PC-3 (cell line): ENCODE data around the gene AP3M1. TPM values are rescaled to one million over a fixed set of nuclear protein-coding genes. Genes with fewer than 3 reads are reported as not detected.
A peak's percentile ranks its signal among the peaks of the same experiment; 100 is the strongest.
"Not testable (repeated sequence)": the region's sequence is repeated elsewhere in the genome, so short reads cannot be mapped to it uniquely, and the experiment has no call there.

Experiments
- ATAC-seq: fragments of 200-7000 bp; cut with Tn5 transposase; 2 replicates; pipeline ENCODE4 v1.9.1; 2020; ENCODE audit warnings: mild to moderate bottlenecking, moderate library complexity
- BruUV-seq: library from RNA; stranded (reverse); fragments of 400-500 nt; replicated peaks from 2 replicates; lab custom pipeline; 2021; lab: Mats Ljungman, UMichigan
- CTCF ChIA-PET: fragments of 300-600 bp; sonication (Branson Sonifier 250); formaldehyde crosslinking; loops from one replicate; lab custom pipeline; 2022; ENCODE audit warnings: antibody characterized with exemption; lab: Charles Lee
- POLR2A ChIA-PET: fragments of 300-600 bp; sonication (Branson Sonifier 250); formaldehyde crosslinking; loops from one replicate; lab custom pipeline; 2022; ENCODE audit warnings: antibody characterized with exemption; ENCODE audit not compliant: unreplicated experiment; lab: Charles Lee
- DNase-seq: peaks from one replicate; pipeline ENCODE4 v3.0.0-alpha.2; 2015
- H2AFZ ChIP-seq: fragments of 300-600 bp; sonication (generic); 2 replicates; pipeline ENCODE4 v1.6.0; 2016; ENCODE audit warnings: antibody characterized with exemption, low read length
- H3F3A ChIP-seq: fragments of 300-600 bp; sonication (generic); one replicate; pipeline ENCODE4 v1.6.0; 2017; ENCODE audit warnings: antibody characterized with exemption, low read length, control low read depth, mild to moderate bottlenecking; ENCODE audit not compliant: unreplicated experiment
- H3K27ac ChIP-seq: fragments of 300-600 bp; sonication (generic); 2 replicates; pipeline ENCODE4 v1.5.1; 2016; ENCODE audit warnings: mild to moderate bottlenecking, low read length
- H3K27me3 ChIP-seq: fragments of 300-600 bp; sonication (generic); 2 replicates; pipeline ENCODE4 v1.6.1; 2016; ENCODE audit warnings: low read length, mixed read lengths
- H3K36me3 ChIP-seq: fragments of 300-600 bp; sonication (generic); 2 replicates; pipeline ENCODE4 v1.6.1; 2016; ENCODE audit warnings: low read depth, mixed run types, low read length, mixed read lengths
- H3K4me1 ChIP-seq: fragments of 300-600 bp; sonication (generic); 2 replicates; pipeline ENCODE4 v1.5.1; 2016; ENCODE audit warnings: low read length; ENCODE audit not compliant: insufficient read depth
- H3K4me2 ChIP-seq: fragments of 300-600 bp; sonication (generic); 2 replicates; pipeline ENCODE4 v1.6.0; 2016; ENCODE audit warnings: low read length
- H3K4me3 ChIP-seq: fragments of 300-600 bp; sonication (generic); 2 replicates; pipeline ENCODE4 v1.5.1; 2016; ENCODE audit warnings: mild to moderate bottlenecking, low read length, mixed read lengths
- H3K79me2 ChIP-seq: fragments of 300-600 bp; sonication (generic); 2 replicates; pipeline ENCODE4 v1.6.1; 2017; ENCODE audit warnings: low read length, mixed read lengths
- H3K9ac ChIP-seq: fragments of 300-600 bp; sonication (generic); 2 replicates; pipeline ENCODE4 v1.6.0; 2016; ENCODE audit warnings: mild to moderate bottlenecking, low read length
- H3K9me2 ChIP-seq: fragments of 300-600 bp; sonication (generic); replicated peaks from 2 replicates; pipeline ENCODE4 v1.6.1; 2016; ENCODE audit warnings: mixed run types, low read length, mixed read lengths
- H3K9me3 ChIP-seq: fragments of 300-600 bp; sonication (generic); 2 replicates; pipeline ENCODE4 v1.6.1; 2016; ENCODE audit warnings: low read length, mixed read lengths
- H4K20me1 ChIP-seq: fragments of 300-600 bp; sonication (generic); 2 replicates; pipeline ENCODE4 v1.6.1; 2016; ENCODE audit warnings: low read length, mixed read lengths
- CTCF ChIP-seq: fragments of 300-600 bp; sonication (generic); conservative IDR thresholded peaks from 2 replicates; pipeline ENCODE4 v1.5.1; 2017; ENCODE audit warnings: antibody characterized with exemption, low read depth, mild to moderate bottlenecking, low read length
- EZH2 ChIP-seq: fragments of 300-600 bp; sonication (generic); IDR thresholded peaks from one replicate; pipeline ENCODE4 v1.6.1; 2017; ENCODE audit warnings: antibody characterized with exemption, mild to moderate bottlenecking, low read length; ENCODE audit not compliant: unreplicated experiment
- EZH2phosphoT487 ChIP-seq: fragments of 300-600 bp; sonication (generic); IDR thresholded peaks from 2 replicates; pipeline ENCODE4 v1.6.1; 2018; ENCODE audit warnings: mild to moderate bottlenecking, antibody characterized with exemption, low read length, borderline replicate concordance
- intact Hi-C: fragments of 100-400 bp; cut with micrococcal nuclease; formaldehyde crosslinking; loops from 2 replicates; pipeline ENCODE4 v1.9.0; 2023
- total RNA-seq: library from RNA; depleted of rRNA; stranded (reverse); fragments of >200 nt; gene quantifications from 2 replicates; pipeline ENCODE4 v1.2.3, GENCODE V29; 2014

The AP3M1 gene
- total RNA-seq, 1 experiment from 2014 or later = 165 TPM

GRCh38 chr10:74145133-74145532 is 5.5 kb downstream of the AP3M1 start:
- Histone ChIP-seq H2AFZ (no peak overlapping the region), H3K9ac (no peak overlapping the region), H3K79me2 (peaks cover 97% of the 10 kb centered on the region), H3K27me3 (no peaks in the 10 kb centered on the region), H3K27ac (no peak overlapping the region), H3K4me1 (peaks cover 15% of the 10 kb centered on the region), H3F3A (peaks cover 4% of the 10 kb centered on the region), H3K9me3 (no peaks in the 10 kb centered on the region), H3K4me2 (no peak overlapping the region), H4K20me1 (peaks cover 28% of the 10 kb centered on the region), H3K9me2 (no peaks in the 10 kb centered on the region), H3K36me3 (peaks cover 26% of the 10 kb centered on the region), H3K4me3 (no peak overlapping the region)
- DNase-seq (peak; percentile 52), ATAC-seq (peak; percentile 22)
- intact Hi-C loops = no loop called here
- POLR2A ChIA-PET = interaction anchor here (0.6 kb wide), 2 partner anchors 70 to 264 kb away, joined by 3 to 5 read pairs; no protein-coding TSS in a partner anchor
- TF ChIP-seq EZH2phosphoT487 (no peak), CTCF (no peak), EZH2 (no peak)
- CTCF ChIA-PET = interaction anchor here (0.7 to 1.2 kb wide), 2 partner anchors 68 to 89 kb away, joined by 3 to 7 read pairs; no protein-coding TSS in a partner anchor
- BruUV-seq = no TSS peak

GRCh38 chr10:74140553-74140952 is 10.1 kb downstream of the AP3M1 start:
- CTCF ChIA-PET = interaction anchor here (0.7 kb wide), 1 partner anchor 72 kb away, joined by 3 read pairs; no protein-coding TSS in a partner anchor
- TF ChIP-seq CTCF = no peak
- TF ChIP-seq EZH2phosphoT487 = no peak
- no peak for TF ChIP-seq EZH2
- H3K27me3 ChIP-seq = no peaks in the 10 kb centered on the region
- H3K9me3 ChIP-seq = no peaks in the 10 kb centered on the region
- H3K4me2 ChIP-seq = no peak overlapping the region
- no TSS peak for BruUV-seq
- intact Hi-C loops = no loop called here
- no peak for ATAC-seq
- no peak overlapping the region for H2AFZ ChIP-seq
- H4K20me1 ChIP-seq = peaks cover 9% of the 10 kb centered on the region; the same call in 1 of the 2 replicates
- no peaks in the 10 kb centered on the region for H3K9me2 ChIP-seq
- peaks cover 42% of the 10 kb centered on the region for H3K36me3 ChIP-seq
- no peak overlapping the region for H3K27ac ChIP-seq
- peaks cover 61% of the 10 kb centered on the region for H3K79me2 ChIP-seq
- no peak overlapping the region for H3K9ac ChIP-seq
- POLR2A ChIA-PET = no interaction called here
- no peak for DNase-seq
- H3K4me1 ChIP-seq = 0 out of 2 replicates have a peak, but pooled peaks cover under 1% of the 10 kb centered on the region
- no peak overlapping the region for H3K4me3 ChIP-seq
- H3F3A ChIP-seq = peaks cover 4% of the 10 kb centered on the region

- Histone ChIP-seq H3K79me2 (peaks cover 56% of the 10 kb centered on the region), H3K27ac (no peak overlapping the region), H3K4me2 (no peak overlapping the region), H3K27me3 (no peaks in the 10 kb centered on the region), H3K4me1 (no peaks in the 10 kb centered on the region), H3K9me3 (no peaks in the 10 kb centered on the region), H3K9me2 (no peaks in the 10 kb centered on the region), H3K36me3 (peaks cover 44% of the 10 kb centered on the region), H2AFZ (no peak overlapping the region), H3K4me3 (no peak overlapping the region), H3F3A (peaks cover 4% of the 10 kb centered on the region), H4K20me1 (peaks cover 6% of the 10 kb centered on the region; the same call in 1 of the 2 replicates), H3K9ac (no peak overlapping the region)
- ChIA-PET CTCF (interaction anchor here (0.7 kb wide), 1 partner anchor 73 kb away, joined by 3 read pairs; no protein-coding TSS in a partner anchor), POLR2A (no interaction called here)
- TF ChIP-seq CTCF (no peak), EZH2phosphoT487 (no peak), EZH2 (no peak)
- no peak for ATAC-seq
- intact Hi-C loops = no loop called here
- BruUV-seq = no TSS peak
- no peak for DNase-seq
Observed at GRCh38 chr10:74139981-74140380, 10.6 kb downstream of the AP3M1 start.

- Histone ChIP-seq H3K79me2 (peaks cover 44% of the 10 kb centered on the region), H3K36me3 (peaks cover 53% of the 10 kb centered on the region)
- BruUV-seq, H3K27ac ChIP-seq, H3F3A ChIP-seq, H3K27me3 ChIP-seq, H3K9me3 ChIP-seq, H3K4me2 ChIP-seq, H4K20me1 ChIP-seq, H3K4me1 ChIP-seq, H3K9ac ChIP-seq, H3K9me2 ChIP-seq, H2AFZ ChIP-seq, ATAC-seq, H3K4me3 ChIP-seq, DNase-seq, intact Hi-C loops: not testable (repeated sequence)
- CTCF ChIA-PET = interaction anchor here (0.6 to 1.0 kb wide), 4 partner anchors 49 to 97 kb away, joined by 3 to 9 read pairs (median 4); no protein-coding TSS in a partner anchor
- POLR2A ChIA-PET = interaction anchor here (0.7 to 1.1 kb wide), 2 partner anchors 12 to 829 kb away, joined by 3 to 8 read pairs; partner anchors contain the start of genes ADK and AP3M1
Observed at GRCh38 chr10:74138596-74138995, 12.0 kb downstream of the AP3M1 start.
